Small intestine (tissue), 7 donors: ENCODE data around the gene DNMT1. TPM values are rescaled to one million over a fixed set of nuclear protein-coding genes. Genes with fewer than 3 reads are reported as not detected.

Source experiments
- DNase-seq, 2 donors: peaks; one replicate each; pipeline versions ENCODE4 v3.0.0 to v3.0.0-alpha.2; 2013
- FAIRE-seq: peaks from 2 replicates; lab custom pipeline; 2012; peaks lifted over from hg19 to GRCh38; lab: Jason Lieb, UNC
- H3K27ac ChIP-seq, 3 donors: one replicate each; pipeline ENCODE4 v1.5.1; 2013; ENCODE audit warnings: low read length in 2 of 3, mild to moderate bottlenecking in 2 of 3, control low read depth in 1 of 3, inconsistent platforms in 1 of 3, low read depth in 1 of 3, moderate library complexity in 1 of 3
- H3K27me3 ChIP-seq, 3 donors: one replicate each; pipeline ENCODE4 v1.6.1; 2013; ENCODE audit warnings: low read length in 3 of 3, inconsistent platforms in 1 of 3; ENCODE audit not compliant: control insufficient read depth in 3 of 3, insufficient read depth in 3 of 3
- H3K36me3 ChIP-seq, 3 donors: one replicate each; pipeline ENCODE4 v1.6.1; 2013; ENCODE audit warnings: low read length in 3 of 3, inconsistent platforms in 1 of 3, low read depth in 1 of 3, mild to moderate bottlenecking in 1 of 3, moderate library complexity in 1 of 3; ENCODE audit not compliant: control insufficient read depth in 3 of 3, insufficient read depth in 2 of 3
- H3K4me1 ChIP-seq, 3 donors: one replicate each; pipeline ENCODE4 v1.6.1; 2013; ENCODE audit warnings: low read length in 2 of 3, inconsistent platforms in 1 of 3, low read depth in 1 of 3, mild to moderate bottlenecking in 1 of 3, moderate library complexity in 1 of 3; ENCODE audit not compliant: control insufficient read depth in 3 of 3, insufficient read depth in 2 of 3
- H3K4me3 ChIP-seq, 3 donors: one replicate each; pipeline ENCODE4 v1.5.1; 2013; ENCODE audit warnings: low read length in 3 of 3, control low read depth in 1 of 3, inconsistent platforms in 1 of 3, low read depth in 1 of 3, mild to moderate bottlenecking in 1 of 3, moderate library complexity in 1 of 3
- H3K9me3 ChIP-seq, 2 donors: one replicate each; pipeline ENCODE4 v1.6.1; 2013; ENCODE audit warnings: low read depth in 1 of 2, low read length in 1 of 2; ENCODE audit not compliant: control insufficient read depth in 2 of 2, insufficient read depth in 1 of 2
- WGBS, 3 donors: extraction: QIAGEN DNeasy Blood & Tissue Kit; methylation state at CpG; one replicate each; pipeline ENCODE4 v1.1.7; 2013; 5-methylcytosine and 5-hydroxymethylcytosine counted together
- polyA plus RNA-seq, 4 donors: library from polyadenylated mRNA; stranded (reverse) in 3 of 4; unstranded in 1 of 4; fragments of 200-250 nt in 3 of 4; fragments of 120-200 nt in 1 of 4; gene quantifications; one replicate each; pipeline versions ENCODE4 v1.2.1 to v1.2.3, GENCODE V29; 2013
- donor health status: healthy with polysubstance abuse.
- donor health status: control.
- donor health status: control.
- donor health status: Bipolar disorder and iron deficiency.
- donor health status: healthy.

DNMT1 gene
- polyA plus RNA-seq, 4 donors: 10.0 to 44.8 (median 22.9) TPM

- FAIRE-seq (no peak), DNase-seq (no peak)
- H3K4me1 ChIP-seq: no peaks in the 10 kb centered on the region
- no peaks in the 10 kb centered on the region for H3K9me3 ChIP-seq
- no peak overlapping the region for H3K4me3 ChIP-seq
- H3K36me3 ChIP-seq: peaks cover 7 to 72% (median 12%) of the 10 kb centered on the region in 3 donors
- no peaks in the 10 kb centered on the region for H3K27me3 ChIP-seq
- no peak overlapping the region for H3K27ac ChIP-seq
- 90 to 93% (median 92%) methylated on average over 7 of the region's 7 CpGs for WGBS, 3 donors
These were observed 61.8 kb downstream of the DNMT1 start for GRCh38 chr19:10132905-10133304.

- no peak for FAIRE-seq
- Histone ChIP-seq H3K36me3 (peaks cover 0 to 23% (median 7%) of the 10 kb centered on the region in 3 donors), H3K27me3 (no peaks in the 10 kb centered on the region), H3K9me3 (peaks cover 0 to 2% of the 10 kb centered on the region in 2 donors), H3K27ac (no peak overlapping the region), H3K4me3 (no peak overlapping the region), H3K4me1 (no peaks in the 10 kb centered on the region)
- no peak for DNase-seq
- 87 to 95% (median 91%) methylated on average over 4 of the region's 4 CpGs for WGBS, 3 donors
These were observed 68.5 kb downstream of the DNMT1 start for GRCh38 chr19:10126213-10126639.

- FAIRE-seq: no peak
These were observed 70.3 kb downstream of the DNMT1 start for GRCh38 chr19:10124429-10124828.

GRCh38 chr19:10122045-10122444, 72.7 kb downstream of the DNMT1 start:
- no peak for FAIRE-seq
- DNase-seq: no peak
- H3K9me3 ChIP-seq: peaks cover 0 to 2% of the 10 kb centered on the region in 2 donors
- H3K27me3 ChIP-seq: no peaks in the 10 kb centered on the region
- peaks cover 0 to 25% (median 2%) of the 10 kb centered on the region in 3 donors for H3K36me3 ChIP-seq
- no peak overlapping the region for H3K4me3 ChIP-seq
- H3K4me1 ChIP-seq: peaks cover 0 to 5% (median 0%) of the 10 kb centered on the region in 3 donors
- 61 to 81% (median 63%) methylated on average over 6 of the region's 6 CpGs for WGBS, 3 donors
- H3K27ac ChIP-seq: peak overlapping the region in 1 of 3 donors; percentile 66

More at GRCh38 chr19:10124429-10124828, 70.3 kb downstream of the DNMT1 start:
- Histone ChIP-seq H3K4me3 (no peak overlapping the region), H3K27me3 (no peaks in the 10 kb centered on the region), H3K4me1 (peaks cover 0 to 2% (median 0%) of the 10 kb centered on the region in 3 donors), H3K27ac (no peak overlapping the region), H3K36me3 (peaks cover 0 to 11% (median 2%) of the 10 kb centered on the region in 3 donors), H3K9me3 (peaks cover 0 to 2% of the 10 kb centered on the region in 2 donors)
- no peak for DNase-seq
- WGBS, 3 donors: 93 to 97% (median 95%) methylated on average over 7 of the region's 7 CpGs

GRCh38 chr19:10120538-10121189, 74.1 kb downstream of the DNMT1 start:
- Histone ChIP-seq H3K27me3 (no peaks in the 10 kb centered on the region), H3K4me1 (peaks cover 0 to 5% (median 0%) of the 10 kb centered on the region in 3 donors), H3K36me3 (peaks cover 7 to 35% (median 12%) of the 10 kb centered on the region in 3 donors), H3K27ac (peak overlapping the region in 1 of 3 donors; percentile 79), H3K4me3 (no peak overlapping the region), H3K9me3 (peaks cover 0 to 2% of the 10 kb centered on the region in 2 donors)
- DNase-seq: no peak
- 68 to 74% (median 72%) methylated on average over 9 of the region's 9 CpGs for WGBS, 3 donors
- FAIRE-seq: no peak

GRCh38 chr19:10118960-10119359, 75.8 kb downstream of the DNMT1 start:
- 17 to 41% (median 22%) methylated on average over 11 to 12 of the region's 12 CpGs for WGBS, 3 donors
- FAIRE-seq: no peak

GRCh38 chr19:10116866-10117616, 77.7 kb downstream of the DNMT1 start:
- no peaks in the 10 kb centered on the region for H3K27me3 ChIP-seq
- peaks cover 0 to 16% (median 0%) of the 10 kb centered on the region in 3 donors for H3K4me1 ChIP-seq
- no peak for FAIRE-seq
- peaks cover 15 to 63% (median 16%) of the 10 kb centered on the region in 3 donors for H3K36me3 ChIP-seq
- H3K4me3 ChIP-seq: no peak overlapping the region
- H3K9me3 ChIP-seq: no peaks in the 10 kb centered on the region
- 89 to 90% (median 90%) methylated on average over 20 to 21 of the region's 21 CpGs for WGBS, 3 donors
- no peak for DNase-seq
- no peak overlapping the region for H3K27ac ChIP-seq

More at GRCh38 chr19:10118960-10119359, 75.8 kb downstream of the DNMT1 start:
- no peaks in the 10 kb centered on the region for H3K27me3 ChIP-seq
- DNase-seq: no peak
- H3K9me3 ChIP-seq: no peaks in the 10 kb centered on the region
- H3K36me3 ChIP-seq: peaks cover 13 to 49% (median 15%) of the 10 kb centered on the region in 3 donors
- peak overlapping the region in 1 of 3 donors; percentile 59 for H3K27ac ChIP-seq
- peak overlapping the region; percentile 82 to 99 (median 88) for H3K4me3 ChIP-seq
- H3K4me1 ChIP-seq: peaks cover 0 to 5% (median 0%) of the 10 kb centered on the region in 3 donors

GRCh38 chr19:10116085-10116865, 78.5 kb downstream of the DNMT1 start:
- no peak for DNase-seq
- Histone ChIP-seq H3K36me3 (peaks cover 15 to 70% (median 16%) of the 10 kb centered on the region in 3 donors), H3K27me3 (no peaks in the 10 kb centered on the region), H3K4me1 (peaks cover 0 to 16% (median 0%) of the 10 kb centered on the region in 3 donors), H3K9me3 (no peaks in the 10 kb centered on the region), H3K27ac (no peak overlapping the region), H3K4me3 (no peak overlapping the region)
- no peak for FAIRE-seq
- 85 to 88% (median 87%) methylated on average over 35 of the region's 35 CpGs for WGBS, 3 donors
